ENCODE measurements around the gene NFKBIZ.

The NFKBIZ gene

GRCh38 chr3:101858464-101859030 lies 9.2 kb downstream of the NFKBIZ start:
- TF ChIP-seq YY1 (IDR thresholded peaks at IDR 0.05; ENCODE audit: low read depth) (no peak), NFIC (IDR thresholded peaks at IDR 0.05) (no peak), TAF1 (IDR thresholded peaks at IDR 0.05; ENCODE audit: low read depth) (no peak), TCF12 (IDR thresholded peaks at IDR 0.05; ENCODE audit: low read depth) (no peak), CREB1 (IDR thresholded peaks at IDR 0.05; ENCODE audit: low read depth) (no peak), MAX (IDR thresholded peaks at IDR 0.05) (no peak), EGR1 (IDR thresholded peaks at IDR 0.05) (no peak), ZBTB7A (IDR thresholded peaks at IDR 0.05; ENCODE audit: low read depth) (no peak), EP300 (IDR thresholded peaks at IDR 0.05; ENCODE audit: borderline replicate concordance) (no peak), FOXM1 (IDR thresholded peaks at IDR 0.05; ENCODE audit: borderline replicate concordance, low read depth) (no peak), TEAD4 (IDR thresholded peaks at IDR 0.05) (no peak), CEBPB (IDR thresholded peaks at IDR 0.05) (no peak), USF1 (IDR thresholded peaks at IDR 0.05) (no peak), RAD21 (IDR thresholded peaks at IDR 0.05; ENCODE audit: low read depth) (no peak)
- TF ChIP-seq, protein P1, sequence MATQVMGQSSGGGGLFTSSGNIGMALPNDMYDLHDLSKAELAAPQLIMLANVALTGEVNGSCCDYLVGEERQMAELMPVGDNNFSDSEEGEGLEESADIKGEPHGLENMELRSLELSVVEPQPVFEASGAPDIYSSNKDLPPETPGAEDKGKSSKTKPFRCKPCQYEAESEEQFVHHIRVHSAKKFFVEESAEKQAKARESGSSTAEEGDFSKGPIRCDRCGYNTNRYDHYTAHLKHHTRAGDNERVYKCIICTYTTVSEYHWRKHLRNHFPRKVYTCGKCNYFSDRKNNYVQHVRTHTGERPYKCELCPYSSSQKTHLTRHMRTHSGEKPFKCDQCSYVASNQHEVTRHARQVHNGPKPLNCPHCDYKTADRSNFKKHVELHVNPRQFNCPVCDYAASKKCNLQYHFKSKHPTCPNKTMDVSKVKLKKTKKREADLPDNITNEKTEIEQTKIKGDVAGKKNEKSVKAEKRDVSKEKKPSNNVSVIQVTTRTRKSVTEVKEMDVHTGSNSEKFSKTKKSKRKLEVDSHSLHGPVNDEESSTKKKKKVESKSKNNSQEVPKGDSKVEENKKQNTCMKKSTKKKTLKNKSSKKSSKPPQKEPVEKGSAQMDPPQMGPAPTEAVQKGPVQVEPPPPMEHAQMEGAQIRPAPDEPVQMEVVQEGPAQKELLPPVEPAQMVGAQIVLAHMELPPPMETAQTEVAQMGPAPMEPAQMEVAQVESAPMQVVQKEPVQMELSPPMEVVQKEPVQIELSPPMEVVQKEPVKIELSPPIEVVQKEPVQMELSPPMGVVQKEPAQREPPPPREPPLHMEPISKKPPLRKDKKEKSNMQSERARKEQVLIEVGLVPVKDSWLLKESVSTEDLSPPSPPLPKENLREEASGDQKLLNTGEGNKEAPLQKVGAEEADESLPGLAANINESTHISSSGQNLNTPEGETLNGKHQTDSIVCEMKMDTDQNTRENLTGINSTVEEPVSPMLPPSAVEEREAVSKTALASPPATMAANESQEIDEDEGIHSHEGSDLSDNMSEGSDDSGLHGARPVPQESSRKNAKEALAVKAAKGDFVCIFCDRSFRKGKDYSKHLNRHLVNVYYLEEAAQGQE (IDR thresholded peaks at IDR 0.05; ENCODE audit: low read depth), result no peak

- TF ChIP-seq ZBTB7A (IDR thresholded peaks at IDR 0.05; ENCODE audit: low read depth) (no peak), TEAD4 (IDR thresholded peaks at IDR 0.05) (no peak), TCF12 (IDR thresholded peaks at IDR 0.05; ENCODE audit: low read depth) (no peak), CEBPB (IDR thresholded peaks at IDR 0.05) (no peak), USF1 (IDR thresholded peaks at IDR 0.05) (no peak), EP300 (IDR thresholded peaks at IDR 0.05; ENCODE audit: borderline replicate concordance) (no peak), MAX (IDR thresholded peaks at IDR 0.05) (no peak), FOXM1 (IDR thresholded peaks at IDR 0.05; ENCODE audit: borderline replicate concordance, low read depth) (no peak), RAD21 (IDR thresholded peaks at IDR 0.05; ENCODE audit: low read depth) (no peak), EGR1 (IDR thresholded peaks at IDR 0.05) (no peak), YY1 (IDR thresholded peaks at IDR 0.05; ENCODE audit: low read depth) (no peak), TAF1 (IDR thresholded peaks at IDR 0.05; ENCODE audit: low read depth) (no peak), NFIC (IDR thresholded peaks at IDR 0.05) (no peak), CREB1 (IDR thresholded peaks at IDR 0.05; ENCODE audit: low read depth) (no peak)
- TF ChIP-seq, protein P1 (IDR thresholded peaks at IDR 0.05; ENCODE audit: low read depth), result no peak
Observed at GRCh38 chr3:101859882-101860448, 10.7 kb downstream of the NFKBIZ start.

- TF ChIP-seq USF1 (IDR thresholded peaks at IDR 0.05) (no peak), TAF1 (IDR thresholded peaks at IDR 0.05; ENCODE audit: low read depth) (no peak), YY1 (IDR thresholded peaks at IDR 0.05; ENCODE audit: low read depth) (no peak), NFIC (IDR thresholded peaks at IDR 0.05) (no peak), CREB1 (IDR thresholded peaks at IDR 0.05; ENCODE audit: low read depth) (no peak), CEBPB (IDR thresholded peaks at IDR 0.05) (no peak), RAD21 (IDR thresholded peaks at IDR 0.05; ENCODE audit: low read depth) (no peak), FOXM1 (IDR thresholded peaks at IDR 0.05; ENCODE audit: borderline replicate concordance, low read depth) (no peak), MAX (IDR thresholded peaks at IDR 0.05) (no peak), TCF12 (IDR thresholded peaks at IDR 0.05; ENCODE audit: low read depth) (no peak), EP300 (IDR thresholded peaks at IDR 0.05; ENCODE audit: borderline replicate concordance) (no peak)
Observed at GRCh38 chr3:101861212-101861788, 12.0 kb downstream of the NFKBIZ start.

DNA sequence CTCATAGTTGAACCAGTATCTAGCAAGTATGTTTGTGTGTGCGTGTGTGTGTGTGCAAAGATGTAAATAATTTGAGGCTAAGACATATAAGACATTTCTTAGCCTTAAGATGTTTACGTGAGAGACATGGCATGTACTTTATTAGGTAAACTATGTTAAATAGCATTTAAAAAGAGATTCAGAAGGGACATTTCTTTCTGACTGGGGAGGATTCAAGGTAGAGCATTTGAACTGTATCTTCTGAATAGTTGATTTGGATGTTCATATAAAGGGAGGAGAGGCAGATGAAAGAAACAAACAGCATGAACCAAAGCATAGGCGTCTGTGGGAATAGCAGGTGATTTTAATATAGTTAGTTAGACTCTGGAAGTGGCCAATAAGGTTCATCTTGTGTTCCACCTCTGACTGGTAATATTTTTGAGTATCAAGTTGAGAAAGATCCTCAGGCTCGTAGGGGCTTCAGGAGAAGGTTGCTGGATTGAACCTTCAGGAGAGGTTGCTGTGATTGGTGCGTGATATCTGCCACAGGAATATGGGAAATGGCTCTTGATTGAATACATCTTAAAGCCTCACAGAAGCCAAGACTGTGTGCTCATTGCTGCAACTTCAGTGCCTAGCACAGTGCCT lies 12.6 kb downstream of the NFKBIZ start:
- no peak for TF ChIP-seq YY1 (IDR thresholded peaks at IDR 0.05; ENCODE audit: low read depth)
- TF ChIP-seq EP300 (IDR thresholded peaks at IDR 0.05; ENCODE audit: borderline replicate concordance), result no peak
- TF ChIP-seq EGR1 (IDR thresholded peaks at IDR 0.05), result no peak
